Central memory CD8-positive, alpha-beta T cell (primary cell): ENCODE results near the gene ANKS6.

Experiments used
- ATAC-seq: fragments of 150-1000 bp; cut with Tn5 transposase; replicated peaks from 2 replicates; pipeline ENCODE4 v1.10.0; 2022; ENCODE audit warnings: mild to moderate bottlenecking, moderate FRiP score, moderate number of reproducible peaks; ENCODE audit not compliant: poor library complexity, severe bottlenecking; ENCODE audit errors: extremely low read depth
- DNase-seq, 2 donors: peaks; one replicate each; pipeline ENCODE4 v3.0.0; 2021; ENCODE audit warnings: low spot score in 2 of 2
- H3K27ac Mint-ChIP-seq: one replicate; pipeline ENCODE4 v1.8.0; 2022; ENCODE audit warnings: low read depth, mild to moderate bottlenecking, moderate library complexity, mixed read lengths
- H3K27me3 Mint-ChIP-seq: one replicate; pipeline ENCODE4 v1.8.0; 2022; ENCODE audit warnings: mixed read lengths
- H3K36me3 Mint-ChIP-seq: one replicate; pipeline ENCODE4 v1.8.0; 2022; ENCODE audit warnings: mild to moderate bottlenecking, moderate library complexity, mixed read lengths; ENCODE audit not compliant: insufficient read depth
- H3K4me1 Mint-ChIP-seq: one replicate; pipeline ENCODE4 v1.8.0; 2022; ENCODE audit warnings: mixed read lengths
- H3K4me3 Mint-ChIP-seq: one replicate; pipeline ENCODE4 v1.8.0; 2022; ENCODE audit warnings: mild to moderate bottlenecking, moderate library complexity, mixed read lengths
- H3K9me3 Mint-ChIP-seq: one replicate; pipeline ENCODE4 v1.8.0; 2022; ENCODE audit warnings: mixed read lengths

ANKS6 gene

DNA sequence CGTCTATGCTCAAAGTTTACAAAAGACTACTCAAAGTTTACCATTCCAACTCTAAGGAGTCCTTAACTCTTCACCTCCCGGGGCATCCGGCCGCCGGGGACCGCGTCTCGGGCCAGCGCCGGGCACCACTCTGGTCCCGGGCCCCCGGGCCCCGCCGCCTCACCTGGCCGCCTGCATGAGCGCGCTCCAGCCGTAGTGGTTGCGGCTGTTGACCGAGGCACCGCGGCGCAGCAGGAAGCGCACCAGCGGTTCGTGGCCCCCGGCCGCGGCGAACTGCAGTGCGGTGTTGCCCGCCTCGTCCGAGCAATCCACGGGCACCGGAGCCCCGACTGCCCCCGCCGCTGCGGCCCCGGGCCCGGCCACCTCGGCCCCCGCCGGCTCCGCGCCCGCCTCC is 388 bp downstream of the ANKS6 start:
- peak overlapping the region; percentile 89 for H3K4me3 Mint-ChIP-seq
- H3K4me1 Mint-ChIP-seq = peaks cover 37% of the 10 kb centered on the region
- DNase-seq (no peak), ATAC-seq (peak; percentile 15)
- no peaks in the 10 kb centered on the region for H3K27me3 Mint-ChIP-seq
- H3K9me3 Mint-ChIP-seq = no peaks in the 10 kb centered on the region
- peaks cover 8% of the 10 kb centered on the region for H3K36me3 Mint-ChIP-seq
- H3K27ac Mint-ChIP-seq = peak overlapping the region; percentile 30

- peak overlapping the region; percentile 30 for H3K27ac Mint-ChIP-seq
- H3K4me3 Mint-ChIP-seq = peak overlapping the region; percentile 89
- H3K36me3 Mint-ChIP-seq = peaks cover 8% of the 10 kb centered on the region
- no peak for DNase-seq
- no peak for ATAC-seq
- H3K27me3 Mint-ChIP-seq = no peaks in the 10 kb centered on the region
- H3K9me3 Mint-ChIP-seq = no peaks in the 10 kb centered on the region
- peaks cover 39% of the 10 kb centered on the region for H3K4me1 Mint-ChIP-seq
Observed at GRCh38 chr9:98795295-98795955, 930 bp downstream of the ANKS6 start.

GRCh38 chr9:98794802-98795201 is 1.6 kb downstream of the ANKS6 start:
- H3K4me3 Mint-ChIP-seq = peak overlapping the region; percentile 89
- H3K36me3 Mint-ChIP-seq = peaks cover 8% of the 10 kb centered on the region
- DNase-seq = no peak
- peak overlapping the region; percentile 30 for H3K27ac Mint-ChIP-seq
- peaks cover 39% of the 10 kb centered on the region for H3K4me1 Mint-ChIP-seq
- no peaks in the 10 kb centered on the region for H3K9me3 Mint-ChIP-seq
- no peak for ATAC-seq
- H3K27me3 Mint-ChIP-seq = no peaks in the 10 kb centered on the region

GRCh38 chr9:98793031-98793430 is 3.3 kb downstream of the ANKS6 start:
- H3K4me3 Mint-ChIP-seq = no peak overlapping the region
- DNase-seq = no peak
- ATAC-seq = no peak
- H3K36me3 Mint-ChIP-seq = peaks cover 8% of the 10 kb centered on the region
- H3K9me3 Mint-ChIP-seq = no peaks in the 10 kb centered on the region
- no peaks in the 10 kb centered on the region for H3K27me3 Mint-ChIP-seq
- peaks cover 39% of the 10 kb centered on the region for H3K4me1 Mint-ChIP-seq
- no peak overlapping the region for H3K27ac Mint-ChIP-seq

GRCh38 chr9:98791608-98792490 is 4.5 kb downstream of the ANKS6 start:
- H3K36me3 Mint-ChIP-seq = peaks cover 5% of the 10 kb centered on the region
- DNase-seq (no peak), ATAC-seq (no peak)
- no peak overlapping the region for H3K27ac Mint-ChIP-seq
- H3K4me3 Mint-ChIP-seq = no peak overlapping the region
- no peaks in the 10 kb centered on the region for H3K27me3 Mint-ChIP-seq
- no peaks in the 10 kb centered on the region for H3K9me3 Mint-ChIP-seq
- peaks cover 33% of the 10 kb centered on the region for H3K4me1 Mint-ChIP-seq

- no peaks in the 10 kb centered on the region for H3K27me3 Mint-ChIP-seq
- peaks cover 2% of the 10 kb centered on the region for H3K36me3 Mint-ChIP-seq
- H3K27ac Mint-ChIP-seq = no peak overlapping the region
- no peaks in the 10 kb centered on the region for H3K9me3 Mint-ChIP-seq
- H3K4me1 Mint-ChIP-seq = peaks cover 30% of the 10 kb centered on the region
- DNase-seq (peak; percentile 31 to 51), ATAC-seq (no peak)
- no peak overlapping the region for H3K4me3 Mint-ChIP-seq
Observed at GRCh38 chr9:98790842-98791607, 5.3 kb downstream of the ANKS6 start.

DNA sequence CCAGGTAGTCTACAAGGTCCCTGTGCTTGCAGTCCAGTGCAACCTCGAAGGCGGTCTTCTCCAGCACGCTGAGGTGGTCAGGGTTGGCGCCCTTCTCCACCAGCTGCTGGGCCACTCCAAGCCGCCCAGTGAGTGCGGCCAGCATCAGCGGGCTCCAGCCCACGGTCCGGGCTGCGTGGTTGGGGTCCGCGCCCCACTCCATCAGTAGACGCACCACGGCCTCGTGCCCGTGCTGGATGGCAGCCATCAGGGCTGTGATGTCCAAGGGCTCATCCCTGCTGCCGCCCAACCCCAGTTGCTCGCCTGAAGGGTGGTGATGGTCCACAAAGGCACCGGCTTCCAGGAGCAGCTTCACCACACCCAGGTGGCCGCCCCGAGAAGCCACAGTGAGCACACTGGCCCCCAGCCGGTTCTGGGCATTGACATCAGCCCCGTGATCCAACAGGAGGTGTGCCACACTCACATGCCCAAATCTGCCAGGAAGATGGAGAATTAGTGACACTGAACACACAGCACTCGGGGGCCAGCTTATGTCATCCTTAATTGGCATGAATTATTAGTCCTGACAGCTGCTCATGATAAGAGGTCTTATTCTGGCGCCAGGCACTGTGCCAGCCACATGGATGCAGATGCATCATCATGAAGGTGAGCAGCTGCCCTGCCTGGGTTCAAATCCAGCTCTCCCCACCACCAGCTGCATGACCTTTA is 6.1 kb downstream of the ANKS6 start:
- Mint-ChIP-seq H3K27ac (no peak overlapping the region), H3K4me3 (no peak overlapping the region), H3K9me3 (no peaks in the 10 kb centered on the region), H3K4me1 (peaks cover 24% of the 10 kb centered on the region), H3K36me3 (peaks cover 2% of the 10 kb centered on the region), H3K27me3 (no peaks in the 10 kb centered on the region)
- DNase-seq (no peak), ATAC-seq (no peak)

DNA sequence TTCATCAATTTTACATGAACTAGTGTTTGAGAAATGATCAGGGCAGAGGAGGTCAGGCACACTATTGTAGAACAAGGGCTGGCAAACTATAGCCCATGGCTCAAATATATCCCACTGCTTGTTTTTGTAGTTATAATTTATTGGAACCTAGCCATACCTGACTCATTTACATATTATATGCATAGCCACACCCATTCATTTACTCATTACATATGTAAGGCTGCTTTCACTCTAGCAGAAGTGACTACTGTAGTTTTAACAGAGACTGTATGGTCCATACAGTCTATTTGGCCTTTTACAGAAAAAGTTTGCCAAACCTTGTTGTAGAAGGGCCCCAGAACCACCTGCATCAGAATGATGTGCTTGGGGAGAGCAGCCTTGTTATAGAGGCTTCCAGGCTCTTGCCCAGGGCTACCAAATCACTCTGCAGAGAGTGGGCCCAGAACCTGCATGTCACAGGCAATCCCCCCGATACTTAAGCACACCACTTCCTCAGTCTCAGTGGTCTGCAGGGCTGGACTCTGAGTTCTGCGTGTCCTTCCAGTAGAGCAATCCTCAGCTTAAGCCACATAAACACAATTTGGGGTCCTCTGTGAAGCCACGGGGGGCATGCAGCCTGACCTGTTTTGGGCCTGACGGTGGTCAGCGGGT is 6.7 kb downstream of the ANKS6 start:
- no peaks in the 10 kb centered on the region for H3K27me3 Mint-ChIP-seq
- peaks cover 2% of the 10 kb centered on the region for H3K36me3 Mint-ChIP-seq
- H3K4me1 Mint-ChIP-seq = peaks cover 17% of the 10 kb centered on the region
- no peak overlapping the region for H3K27ac Mint-ChIP-seq
- ATAC-seq (no peak), DNase-seq (no peak)
- no peaks in the 10 kb centered on the region for H3K9me3 Mint-ChIP-seq
- H3K4me3 Mint-ChIP-seq = no peak overlapping the region

- Mint-ChIP-seq H3K4me1 (peaks cover 15% of the 10 kb centered on the region), H3K27ac (peak overlapping the region; percentile 59), H3K27me3 (no peaks in the 10 kb centered on the region), H3K36me3 (peaks cover 2% of the 10 kb centered on the region), H3K9me3 (no peaks in the 10 kb centered on the region), H3K4me3 (no peak overlapping the region)
- ATAC-seq (no peak), DNase-seq (no peak)
Observed at GRCh38 chr9:98787766-98788335, 8.5 kb downstream of the ANKS6 start.

DNA sequence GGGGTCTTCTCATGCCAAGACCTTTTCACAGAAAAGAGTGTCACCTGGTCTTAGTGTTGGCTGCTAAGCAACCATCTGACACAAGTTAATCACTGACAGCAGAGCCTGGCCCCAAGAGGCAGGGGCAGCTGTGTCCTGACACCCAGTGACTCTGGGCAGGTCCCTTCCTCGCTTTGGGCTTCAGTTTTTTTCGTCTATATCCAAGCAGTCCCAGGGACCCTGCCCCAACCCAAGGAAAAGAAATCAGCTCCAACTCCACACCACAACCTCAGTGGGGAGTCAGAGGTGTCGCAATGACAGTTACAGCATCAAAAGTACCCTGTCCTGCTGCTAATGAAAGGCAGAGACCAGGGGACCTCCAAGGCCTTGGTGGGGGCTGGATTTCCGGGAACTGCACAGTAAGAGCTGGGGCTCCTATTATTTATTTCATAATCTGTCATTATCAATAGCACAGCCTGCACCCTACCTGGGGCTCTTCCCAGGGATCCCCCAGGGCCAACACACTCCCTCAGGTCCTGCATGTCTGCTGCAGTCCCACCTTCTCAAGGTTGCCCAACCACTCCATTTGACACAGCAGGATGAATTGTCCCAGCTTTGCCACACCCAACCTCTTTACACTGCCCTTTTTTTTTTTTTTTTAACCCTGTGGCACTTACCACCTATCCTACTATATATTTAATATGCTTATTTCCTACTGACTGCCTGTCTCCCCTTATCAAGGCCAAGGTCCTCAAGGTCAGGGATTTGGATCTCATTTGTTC is 9.4 kb downstream of the ANKS6 start:
- H3K9me3 Mint-ChIP-seq = no peaks in the 10 kb centered on the region
- ATAC-seq = no peak
- no peak for DNase-seq

More for the DNA sequence above, 9.4 kb downstream of the ANKS6 start:
- H3K4me1 Mint-ChIP-seq = peaks cover 9% of the 10 kb centered on the region
- no peaks in the 10 kb centered on the region for H3K27me3 Mint-ChIP-seq
- no peak overlapping the region for H3K27ac Mint-ChIP-seq
- no peak overlapping the region for H3K4me3 Mint-ChIP-seq
- peaks cover 7% of the 10 kb centered on the region for H3K36me3 Mint-ChIP-seq
